GM04504 (cell line): ENCODE measurements around the gene SPTAN1.

ENCODE experiments used
- DNase-seq: peaks from one replicate; pipeline ENCODE4 v3.0.0-alpha.2; 2012; ENCODE audit warnings: low read depth

SPTAN1 gene

GRCh38 chr9:128600099-128600498 is 47.7 kb downstream of the SPTAN1 start:
- DNase-seq = no peak

GRCh38 chr9:128603697-128604096 is 51.3 kb downstream of the SPTAN1 start:
- DNase-seq = no peak

- DNase-seq = no peak
Measured at GRCh38 chr9:128607642-128608350, 55.4 kb downstream of the SPTAN1 start.

- no peak for DNase-seq
Measured at GRCh38 chr9:128610897-128611296, 58.5 kb downstream of the SPTAN1 start.

- no peak for DNase-seq
Measured at GRCh38 chr9:128611600-128612394, 59.4 kb downstream of the SPTAN1 start.

- no peak for DNase-seq
Measured at GRCh38 chr9:128614728-128615127, 62.3 kb downstream of the SPTAN1 start.

GRCh38 chr9:128615571-128615970 is 63.2 kb downstream of the SPTAN1 start:
- DNase-seq = no peak

GRCh38 chr9:128617943-128618342 is 65.6 kb downstream of the SPTAN1 start:
- DNase-seq = no peak

- no peak for DNase-seq
Measured at GRCh38 chr9:128619127-128619526, 66.7 kb downstream of the SPTAN1 start.

- DNase-seq = no peak
Measured at GRCh38 chr9:128619779-128620178, 67.4 kb downstream of the SPTAN1 start.

GRCh38 chr9:128621730-128622455 is 69.5 kb downstream of the SPTAN1 start:
- DNase-seq = no peak

GRCh38 chr9:128624566-128624965 is 72.2 kb downstream of the SPTAN1 start:
- no peak for DNase-seq

- no peak for DNase-seq
Measured at GRCh38 chr9:128625391-128626146, 73.2 kb downstream of the SPTAN1 start.

GRCh38 chr9:128626181-128626580 is 73.8 kb downstream of the SPTAN1 start:
- DNase-seq = no peak

- DNase-seq = no peak
Measured at GRCh38 chr9:128627127-128627715, 74.8 kb downstream of the SPTAN1 start.

GRCh38 chr9:128627906-128628305 is 75.5 kb downstream of the SPTAN1 start:
- no peak for DNase-seq

- DNase-seq = no peak
Measured at GRCh38 chr9:128628471-128629048, 76.2 kb downstream of the SPTAN1 start.

- no peak for DNase-seq
Measured at GRCh38 chr9:128629136-128629535, 76.7 kb downstream of the SPTAN1 start.

- DNase-seq = no peak
Measured at GRCh38 chr9:128629852-128630545, 77.6 kb downstream of the SPTAN1 start.

- no peak for DNase-seq
Measured at GRCh38 chr9:128631636-128632035, 79.2 kb downstream of the SPTAN1 start.

GRCh38 chr9:128632066-128632465 is 79.7 kb downstream of the SPTAN1 start:
- DNase-seq = no peak
